Activated naive CD4-positive, alpha-beta T cell treated with anti-CD3 and anti-CD28 coated beads, Interleukin-2, amount 50 U/mL, for 72 hours (primary cell): Measurements from ENCODE around the gene CRCP. TPM values are rescaled to one million over a fixed set of nuclear protein-coding genes. Genes with fewer than 3 reads are reported as not detected.
"Not testable (repeated sequence)": the region's sequence is repeated elsewhere in the genome, so short reads cannot be mapped to it uniquely, and the experiment has no call there.

Experiments used
- ATAC-seq, 2 donors: fragments of 150-1000 bp; cut with Tn5 transposase; 2 replicates each; pipeline ENCODE4 v1.10.0; 2021; ENCODE audit warnings: mild to moderate bottlenecking in 2 of 2, moderate library complexity in 2 of 2
- DNase-seq, 2 donors: peaks; one replicate each; pipeline ENCODE4 v3.0.0; 2021 to 2022; ENCODE audit warnings: low spot score in 2 of 2
- H3K27ac Mint-ChIP-seq, 2 donors: one replicate each; pipeline ENCODE4 v1.8.0; 2022; ENCODE audit warnings: mild to moderate bottlenecking in 2 of 2, mixed read lengths in 2 of 2
- H3K36me3 Mint-ChIP-seq, 2 donors: one replicate each; pipeline ENCODE4 v1.8.0; 2022; ENCODE audit warnings: mixed read lengths in 2 of 2
- H3K9me3 Mint-ChIP-seq, 2 donors: one replicate each; pipeline ENCODE4 v1.8.0; 2022; ENCODE audit warnings: mixed read lengths in 2 of 2
- total RNA-seq, 2 donors: library from RNA; stranded (reverse); gene quantifications; one replicate each; pipeline ENCODE4 v1.2.3, GENCODE V29; 2022

The CRCP gene
- total RNA-seq, 2 donors from 2014 or later: 18.9 to 33.9 TPM

- Mint-ChIP-seq H3K27ac (peak overlapping the region; percentile 88 to 95), H3K9me3 (no peaks in the 10 kb centered on the region), H3K36me3 (no peaks in the 10 kb centered on the region)
- DNase-seq (peak in 1 of 2 donors; percentile 22), ATAC-seq (peak; percentile 86)
These were observed 14.9 kb upstream of the CRCP start for GRCh38 chr7:66099551-66100407.

- H3K36me3 Mint-ChIP-seq: no peaks in the 10 kb centered on the region
- DNase-seq (no peak), ATAC-seq (no peak)
- H3K27ac Mint-ChIP-seq: peak overlapping the region; percentile 88 to 95
- no peaks in the 10 kb centered on the region for H3K9me3 Mint-ChIP-seq
These were observed 14.1 kb upstream of the CRCP start for GRCh38 chr7:66100408-66101050.

- H3K36me3 Mint-ChIP-seq, DNase-seq, H3K27ac Mint-ChIP-seq, ATAC-seq, H3K9me3 Mint-ChIP-seq: not testable (repeated sequence)
These were observed 12.5 kb upstream of the CRCP start for GRCh38 chr7:66102168-66102567.

- H3K9me3 Mint-ChIP-seq, H3K27ac Mint-ChIP-seq, ATAC-seq, DNase-seq, H3K36me3 Mint-ChIP-seq: not testable (repeated sequence)
These were observed 10.7 kb upstream of the CRCP start for GRCh38 chr7:66103994-66104393.

GRCh38 chr7:66105263-66105748 lies 9.3 kb upstream of the CRCP start:
- no peaks in the 10 kb centered on the region for H3K36me3 Mint-ChIP-seq
- DNase-seq (no peak), ATAC-seq (no peak)
- H3K27ac Mint-ChIP-seq: no peak overlapping the region
- no peaks in the 10 kb centered on the region for H3K9me3 Mint-ChIP-seq

GRCh38 chr7:66108410-66108809 lies 6.2 kb upstream of the CRCP start:
- not testable (repeated sequence) for DNase-seq, H3K36me3 Mint-ChIP-seq, H3K9me3 Mint-ChIP-seq, ATAC-seq, H3K27ac Mint-ChIP-seq

- peak overlapping the region in 1 of 2 donors; percentile 34 for H3K27ac Mint-ChIP-seq
- no peaks in the 10 kb centered on the region for H3K9me3 Mint-ChIP-seq
- ATAC-seq (peak in 1 of 2 donors; percentile 1), DNase-seq (no peak)
- H3K36me3 Mint-ChIP-seq: peaks cover 9 to 11% of the 10 kb centered on the region in 2 donors
These were observed 3.8 kb upstream of the CRCP start for GRCh38 chr7:66110856-66111255.

GRCh38 chr7:66116680-66117420 lies 2.2 kb downstream of the CRCP start:
- not testable (repeated sequence) for DNase-seq, H3K9me3 Mint-ChIP-seq
- H3K36me3 Mint-ChIP-seq: peaks cover 17 to 26% of the 10 kb centered on the region in 2 donors
- peak overlapping the region in 1 of 2 donors; percentile 80 for H3K27ac Mint-ChIP-seq
- ATAC-seq: peak; percentile 6 to 17

GRCh38 chr7:66118603-66119002 lies 4.0 kb downstream of the CRCP start:
- ATAC-seq (peak in 1 of 2 donors; percentile 23), DNase-seq (no peak)
- Mint-ChIP-seq H3K9me3 (no peaks in the 10 kb centered on the region), H3K36me3 (peaks cover 17 to 26% of the 10 kb centered on the region in 2 donors), H3K27ac (peak overlapping the region; percentile 53 to 87)

GRCh38 chr7:66119245-66119850 lies 4.7 kb downstream of the CRCP start:
- Mint-ChIP-seq H3K36me3 (peaks cover 17 to 26% of the 10 kb centered on the region in 2 donors), H3K9me3 (no peaks in the 10 kb centered on the region), H3K27ac (peak overlapping the region; percentile 53 to 84)

GRCh38 chr7:66123175-66123528 lies 8.5 kb downstream of the CRCP start:
- H3K27ac Mint-ChIP-seq: no peak overlapping the region
- H3K36me3 Mint-ChIP-seq: peaks cover 0 to 10% of the 10 kb centered on the region in 2 donors
- ATAC-seq (no peak), DNase-seq (no peak)
- H3K9me3 Mint-ChIP-seq: no peaks in the 10 kb centered on the region

More at GRCh38 chr7:66119245-66119850, 4.7 kb downstream of the CRCP start:
- ATAC-seq (no peak), DNase-seq (no peak)

- ATAC-seq, H3K9me3 Mint-ChIP-seq, H3K36me3 Mint-ChIP-seq, DNase-seq: not testable (repeated sequence)
- peak overlapping the region; percentile 60 to 64 for H3K27ac Mint-ChIP-seq
These were observed 9.9 kb downstream of the CRCP start for GRCh38 chr7:66124569-66124861.

GRCh38 chr7:66125052-66125694 lies 10.5 kb downstream of the CRCP start:
- H3K36me3 Mint-ChIP-seq: no peaks in the 10 kb centered on the region
- H3K27ac Mint-ChIP-seq: peak overlapping the region; percentile 60 to 64
- no peak for ATAC-seq

GRCh38 chr7:66125781-66126352 lies 11.2 kb downstream of the CRCP start:
- not testable (repeated sequence) for DNase-seq, H3K9me3 Mint-ChIP-seq, H3K36me3 Mint-ChIP-seq
- ATAC-seq: peak; percentile 67 to 96
- peak overlapping the region in 1 of 2 donors; percentile 64 for H3K27ac Mint-ChIP-seq

More at GRCh38 chr7:66125052-66125694, 10.5 kb downstream of the CRCP start:
- no peak for DNase-seq
- H3K9me3 Mint-ChIP-seq: no peaks in the 10 kb centered on the region

- not testable (repeated sequence) for DNase-seq, H3K36me3 Mint-ChIP-seq, H3K9me3 Mint-ChIP-seq, ATAC-seq
- H3K27ac Mint-ChIP-seq: peak overlapping the region; percentile 29 to 64
These were observed 12.5 kb downstream of the CRCP start for GRCh38 chr7:66127172-66127571.
